GM12878 (cell line): ENCODE measurements around the gene LRIT2. TPM values are rescaled to one million over a fixed set of nuclear protein-coding genes. Genes with fewer than 3 reads are reported as not detected.

Source experiments
- CHD1 ChIP-seq: IDR thresholded peaks from 2 replicates; pipeline ENCODE4 v1.6.1; 2012; ENCODE audit warnings: low read depth, low read length, improper control_type of control experiment
- CREM ChIP-seq: IDR thresholded peaks from 2 replicates; pipeline ENCODE4 v1.6.1; 2014; ENCODE audit warnings: antibody characterized with exemption, low read depth
- E2F8 ChIP-seq: fragments of 450-650 bp; IDR thresholded peaks from 2 replicates; pipeline ENCODE4 v1.6.1; 2018; ENCODE audit warnings: mild to moderate bottlenecking, low read depth, moderate library complexity; ENCODE audit not compliant: partially characterized antibody
- JUND ChIP-seq: IDR thresholded peaks from 2 replicates; pipeline ENCODE4 v1.6.1; 2012; ENCODE audit warnings: low read depth, mild to moderate bottlenecking, low read length, improper control_type of control experiment, moderate library complexity
- LARP7 ChIP-seq: fragments of 450-650 bp; IDR thresholded peaks from 2 replicates; pipeline ENCODE4 v1.6.1; 2017; ENCODE audit warnings: mild to moderate bottlenecking
- NFYB ChIP-seq: IDR thresholded peaks from 2 replicates; pipeline ENCODE4 v1.6.1; 2011; ENCODE audit warnings: low read depth, mild to moderate bottlenecking, low read length, improper control_type of control experiment, moderate library complexity; ENCODE audit not compliant: insufficient read depth
- polyA plus RNA-seq, 11 experiments: library from polyadenylated mRNA; depleted of rRNA in 4 of 11; unstranded in 6 of 11; stranded (reverse) in 5 of 11; fragments of >200 nt; fragmentation: Nextera tagmentation in 4 of 11; fragmentation: Illumina TruSeq in 1 of 11; extraction: Ambion mirVana in 4 of 11; extraction: Trizol in 1 of 11; gene quantifications; 1 replicate in 1 of 11; 2 replicates in 10 of 11; pipeline versions ENCODE4 v1.2.1 to v1.2.3, GENCODE V29; 2011 to 2016; ENCODE audit warnings: inconsistent platforms in 2 of 11, missing spikeins in 2 of 11, low read depth in 1 of 11
- total RNA-seq, 4 experiments: library from RNA; depleted of rRNA in 3 of 4; stranded (reverse); fragments of >200 nt in 3 of 4; fragmentation: Illumina TruSeq in 1 of 4; extraction: Trizol in 1 of 4; gene quantifications; 2 replicates each; pipeline versions ENCODE4 v1.2.1 to v1.2.3, GENCODE V29; 2013 to 2021
- TF ChIP-seq, protein P1 (sequence below): IDR thresholded peaks from 2 replicates; pipeline ENCODE4 v1.6.1; 2012; ENCODE audit warnings: improper control_type of control experiment, low read depth, low read length; ENCODE audit not compliant: insufficient replicate concordance

The LRIT2 gene
- total and polyA plus RNA-seq, 10 of the 15 experiments (the other 5 are each of a cell fraction or from before 2014, with no cell fraction given): not detected

GRCh38 chr10:84217746-84218145, 7.6 kb downstream of the LRIT2 start (continued):
- no peak for TF ChIP-seq CREM
- no peak for TF ChIP-seq NFYB
- no peak for TF ChIP-seq E2F8
- TF ChIP-seq, protein P1, sequence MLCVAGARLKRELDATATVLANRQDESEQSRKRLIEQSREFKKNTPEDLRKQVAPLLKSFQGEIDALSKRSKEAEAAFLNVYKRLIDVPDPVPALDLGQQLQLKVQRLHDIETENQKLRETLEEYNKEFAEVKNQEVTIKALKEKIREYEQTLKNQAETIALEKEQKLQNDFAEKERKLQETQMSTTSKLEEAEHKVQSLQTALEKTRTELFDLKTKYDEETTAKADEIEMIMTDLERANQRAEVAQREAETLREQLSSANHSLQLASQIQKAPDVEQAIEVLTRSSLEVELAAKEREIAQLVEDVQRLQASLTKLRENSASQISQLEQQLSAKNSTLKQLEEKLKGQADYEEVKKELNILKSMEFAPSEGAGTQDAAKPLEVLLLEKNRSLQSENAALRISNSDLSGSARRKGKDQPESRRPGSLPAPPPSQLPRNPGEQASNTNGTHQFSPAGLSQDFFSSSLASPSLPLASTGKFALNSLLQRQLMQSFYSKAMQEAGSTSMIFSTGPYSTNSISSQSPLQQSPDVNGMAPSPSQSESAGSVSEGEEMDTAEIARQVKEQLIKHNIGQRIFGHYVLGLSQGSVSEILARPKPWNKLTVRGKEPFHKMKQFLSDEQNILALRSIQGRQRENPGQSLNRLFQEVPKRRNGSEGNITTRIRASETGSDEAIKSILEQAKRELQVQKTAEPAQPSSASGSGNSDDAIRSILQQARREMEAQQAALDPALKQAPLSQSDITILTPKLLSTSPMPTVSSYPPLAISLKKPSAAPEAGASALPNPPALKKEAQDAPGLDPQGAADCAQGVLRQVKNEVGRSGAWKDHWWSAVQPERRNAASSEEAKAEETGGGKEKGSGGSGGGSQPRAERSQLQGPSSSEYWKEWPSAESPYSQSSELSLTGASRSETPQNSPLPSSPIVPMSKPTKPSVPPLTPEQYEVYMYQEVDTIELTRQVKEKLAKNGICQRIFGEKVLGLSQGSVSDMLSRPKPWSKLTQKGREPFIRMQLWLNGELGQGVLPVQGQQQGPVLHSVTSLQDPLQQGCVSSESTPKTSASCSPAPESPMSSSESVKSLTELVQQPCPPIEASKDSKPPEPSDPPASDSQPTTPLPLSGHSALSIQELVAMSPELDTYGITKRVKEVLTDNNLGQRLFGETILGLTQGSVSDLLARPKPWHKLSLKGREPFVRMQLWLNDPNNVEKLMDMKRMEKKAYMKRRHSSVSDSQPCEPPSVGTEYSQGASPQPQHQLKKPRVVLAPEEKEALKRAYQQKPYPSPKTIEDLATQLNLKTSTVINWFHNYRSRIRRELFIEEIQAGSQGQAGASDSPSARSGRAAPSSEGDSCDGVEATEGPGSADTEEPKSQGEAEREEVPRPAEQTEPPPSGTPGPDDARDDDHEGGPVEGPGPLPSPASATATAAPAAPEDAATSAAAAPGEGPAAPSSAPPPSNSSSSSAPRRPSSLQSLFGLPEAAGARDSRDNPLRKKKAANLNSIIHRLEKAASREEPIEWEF: no peak
- no peak for TF ChIP-seq JUND
- no peak for TF ChIP-seq LARP7
- no peak for TF ChIP-seq CHD1
